Kidney epithelial cell (primary cell): ENCODE measurements around the gene SYTL4. TPM values are rescaled to one million over a fixed set of nuclear protein-coding genes. Genes with fewer than 3 reads are reported as not detected.

Experiments used
- total RNA-seq: library from RNA; depleted of rRNA; stranded (reverse); fragments of >200 nt; gene quantifications from 2 replicates; pipeline ENCODE4 v1.2.3, GENCODE V29; 2015

The SYTL4 gene
- total RNA-seq, 1 donor from 2014 or later, result 3.2 TPM

Other genes starting within 250 kb of the SYTL4 start
- not detected in 2 replicates for gene TNMD, start 147.2 kb downstream of the SYTL4 start, total RNA-seq
- 42.7 and 44.0 TPM in 2 replicates for gene TSPAN6, start 95.3 kb downstream of the SYTL4 start, total RNA-seq
- gene SRPX2, start 87.9 kb downstream of the SYTL4 start, total RNA-seq, result 1.4 and 1.8 TPM in 2 replicates
- gene CSTF2, start 88.3 kb upstream of the SYTL4 start, total RNA-seq, result 31.0 and 31.1 TPM in 2 replicates
- not detected in 2 replicates for gene NOX1, start 142.2 kb upstream of the SYTL4 start, total RNA-seq
- gene XKRX, start 196.8 kb upstream of the SYTL4 start, total RNA-seq, result 0.04 TPM in 1 of 2 replicates, not detected in the other
- gene ARL13A, start 237.6 kb upstream of the SYTL4 start, total RNA-seq, result not detected in 2 replicates